Fibroblast of lung (primary cell): ENCODE results near the gene HCCS. TPM values are rescaled to one million over a fixed set of nuclear protein-coding genes. Genes with fewer than 3 reads are reported as not detected.
"Not testable (repeated sequence)": the region's sequence is repeated elsewhere in the genome, so short reads cannot be mapped to it uniquely, and the experiment has no call there.

Experiments
- DNase-seq, 2 donors: peaks; one replicate each; pipeline versions ENCODE4 v3.0.0 to v3.0.0-alpha.2; 2010; ENCODE audit warnings: low read depth in 2 of 2
- H2AFZ ChIP-seq: 2 replicates; pipeline ENCODE4 v1.5.1; 2012; ENCODE audit warnings: low read length, control low read depth, inconsistent platforms
- H3K27ac ChIP-seq: 2 replicates; pipeline ENCODE4 v1.5.1; 2011; ENCODE audit warnings: low read length, control low read depth; ENCODE audit not compliant: insufficient read depth
- H3K27me3 ChIP-seq: 2 replicates; pipeline ENCODE4 v1.5.1; 2011; ENCODE audit warnings: mild to moderate bottlenecking, low read length; ENCODE audit not compliant: control insufficient read depth, insufficient read depth
- H3K36me3 ChIP-seq: 2 replicates; pipeline ENCODE4 v1.5.1; 2011; ENCODE audit warnings: low read length; ENCODE audit not compliant: control insufficient read depth, insufficient read depth
- H3K4me1 ChIP-seq: 2 replicates; pipeline ENCODE4 v1.5.1; 2011; ENCODE audit warnings: low read length; ENCODE audit not compliant: control insufficient read depth, insufficient read depth; ENCODE audit errors: extremely low read depth
- H3K4me2 ChIP-seq: 2 replicates; pipeline ENCODE4 v1.5.1; 2011; ENCODE audit warnings: low read length, control low read depth; ENCODE audit not compliant: insufficient read depth; ENCODE audit errors: extremely low read depth
- H3K4me3 ChIP-seq, 4 experiments: fragments of 200-600 bp in 1 of 4; sonication (generic) in 1 of 4; replicated peaks in 1 of 4; 2 replicates each; pipeline ENCODE4 v1.5.1; 2011 to 2016; ENCODE audit warnings: low read length in 4 of 4, low read depth in 3 of 4, mild to moderate bottlenecking in 3 of 4, control low read depth in 2 of 4, inconsistent platforms in 1 of 4, mixed read lengths in 1 of 4; ENCODE audit not compliant: insufficient read depth in 1 of 4; ENCODE audit errors: control extremely low read depth in 1 of 4
- H3K79me2 ChIP-seq: 2 replicates; pipeline ENCODE4 v1.5.1; 2012; ENCODE audit warnings: mild to moderate bottlenecking, low read length, inconsistent platforms; ENCODE audit not compliant: control insufficient read depth, insufficient read depth
- H3K9ac ChIP-seq: 2 replicates; pipeline ENCODE4 v1.5.1; 2011; ENCODE audit warnings: mild to moderate bottlenecking, low read length, control low read depth; ENCODE audit not compliant: insufficient read depth
- H3K9me3 ChIP-seq: 2 replicates; pipeline ENCODE4 v1.5.1; 2012; ENCODE audit warnings: low read depth, low read length; ENCODE audit not compliant: control insufficient read depth, insufficient read depth
- H4K20me1 ChIP-seq: 2 replicates; pipeline ENCODE4 v1.5.1; 2011; ENCODE audit warnings: low read length; ENCODE audit not compliant: control insufficient read depth, insufficient read depth; ENCODE audit errors: extremely low read depth
- EZH2 ChIP-seq: IDR thresholded peaks from 2 replicates; pipeline ENCODE4 v1.5.1; 2012; ENCODE audit warnings: low read length, control low read depth, mild to moderate bottlenecking; ENCODE audit errors: missing control alignments
- polyA plus RNA-seq, 2 donors: library from polyadenylated mRNA; depleted of rRNA in 1 of 2; stranded (reverse) in 1 of 2; unstranded in 1 of 2; fragments of >200 nt; gene quantifications; 2 replicates each; pipeline ENCODE4 v1.2.1, GENCODE V29; 2011 to 2012; ENCODE audit warnings: missing spikeins in 1 of 2
- total RNA-seq: library from RNA; depleted of rRNA; stranded (reverse); fragments of >200 nt; gene quantifications from 2 replicates; pipeline ENCODE4 v1.2.1, GENCODE V29; 2014
- TF ChIP-seq, protein P1 (sequence below), 2 donors: IDR thresholded peaks in 1 of 2; conservative IDR thresholded peaks in 1 of 2; 1 replicate in 1 of 2; 2 replicates in 1 of 2; pipeline ENCODE4 v1.5.1; 2011 to 2012; ENCODE audit warnings: low read length in 2 of 2, control low read depth in 1 of 2, inconsistent platforms in 1 of 2, low read depth in 1 of 2, mild to moderate bottlenecking in 1 of 2

HCCS gene
- total and polyA plus RNA-seq, 2 donors (not counting 1 experiment from before 2014, with no cell fraction given): 22.0 to 38.3 TPM

- Histone ChIP-seq H4K20me1 (no peaks in the 10 kb centered on the region), H3K27ac (peak overlapping the region; percentile 12), H2AFZ (no peak overlapping the region), H3K4me1 (peaks cover 3% of the 10 kb centered on the region), H3K9ac (no peak overlapping the region), H3K4me3 (no peak overlapping the region), H3K79me2 (peaks cover 15% of the 10 kb centered on the region), H3K36me3 (peaks cover 3% of the 10 kb centered on the region), H3K27me3 (no peaks in the 10 kb centered on the region), H3K4me2 (no peak overlapping the region), H3K9me3 (no peaks in the 10 kb centered on the region)
- DNase-seq: peak in 1 of 2 donors; percentile 10
- no peak for TF ChIP-seq EZH2
- TF ChIP-seq, protein P1, sequence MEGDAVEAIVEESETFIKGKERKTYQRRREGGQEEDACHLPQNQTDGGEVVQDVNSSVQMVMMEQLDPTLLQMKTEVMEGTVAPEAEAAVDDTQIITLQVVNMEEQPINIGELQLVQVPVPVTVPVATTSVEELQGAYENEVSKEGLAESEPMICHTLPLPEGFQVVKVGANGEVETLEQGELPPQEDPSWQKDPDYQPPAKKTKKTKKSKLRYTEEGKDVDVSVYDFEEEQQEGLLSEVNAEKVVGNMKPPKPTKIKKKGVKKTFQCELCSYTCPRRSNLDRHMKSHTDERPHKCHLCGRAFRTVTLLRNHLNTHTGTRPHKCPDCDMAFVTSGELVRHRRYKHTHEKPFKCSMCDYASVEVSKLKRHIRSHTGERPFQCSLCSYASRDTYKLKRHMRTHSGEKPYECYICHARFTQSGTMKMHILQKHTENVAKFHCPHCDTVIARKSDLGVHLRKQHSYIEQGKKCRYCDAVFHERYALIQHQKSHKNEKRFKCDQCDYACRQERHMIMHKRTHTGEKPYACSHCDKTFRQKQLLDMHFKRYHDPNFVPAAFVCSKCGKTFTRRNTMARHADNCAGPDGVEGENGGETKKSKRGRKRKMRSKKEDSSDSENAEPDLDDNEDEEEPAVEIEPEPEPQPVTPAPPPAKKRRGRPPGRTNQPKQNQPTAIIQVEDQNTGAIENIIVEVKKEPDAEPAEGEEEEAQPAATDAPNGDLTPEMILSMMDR (conservative IDR thresholded peaks at IDR 0.05 in 1 of 2, IDR thresholded peaks at IDR 0.05 in 1 of 2; ENCODE audit: low read depth in 1 of 2, low read length in 2 of 2): no peak
These were observed 2.6 kb downstream of the HCCS start for GRCh38 chrX:11113731-11114130.

- H3K4me2 ChIP-seq: no peak overlapping the region
- H3K4me1 ChIP-seq: peaks cover 3% of the 10 kb centered on the region
- H4K20me1 ChIP-seq: no peaks in the 10 kb centered on the region
- peaks cover 3% of the 10 kb centered on the region for H3K79me2 ChIP-seq
- H3K4me3 ChIP-seq: no peak overlapping the region
- TF ChIP-seq EZH2: no peak
- TF ChIP-seq, protein P1 (conservative IDR thresholded peaks at IDR 0.05 in 1 of 2, IDR thresholded peaks at IDR 0.05 in 1 of 2; ENCODE audit: low read depth in 1 of 2, low read length in 2 of 2): no peak
- no peak overlapping the region for H2AFZ ChIP-seq
- H3K9ac ChIP-seq: no peak overlapping the region
- H3K27me3 ChIP-seq: no peaks in the 10 kb centered on the region
- peak in 1 of 2 donors; percentile 42 for DNase-seq
- no peaks in the 10 kb centered on the region for H3K9me3 ChIP-seq
- H3K36me3 ChIP-seq: peaks cover 5% of the 10 kb centered on the region
- H3K27ac ChIP-seq: no peak overlapping the region
These were observed 6.6 kb downstream of the HCCS start for GRCh38 chrX:11117745-11118144.

DNA sequence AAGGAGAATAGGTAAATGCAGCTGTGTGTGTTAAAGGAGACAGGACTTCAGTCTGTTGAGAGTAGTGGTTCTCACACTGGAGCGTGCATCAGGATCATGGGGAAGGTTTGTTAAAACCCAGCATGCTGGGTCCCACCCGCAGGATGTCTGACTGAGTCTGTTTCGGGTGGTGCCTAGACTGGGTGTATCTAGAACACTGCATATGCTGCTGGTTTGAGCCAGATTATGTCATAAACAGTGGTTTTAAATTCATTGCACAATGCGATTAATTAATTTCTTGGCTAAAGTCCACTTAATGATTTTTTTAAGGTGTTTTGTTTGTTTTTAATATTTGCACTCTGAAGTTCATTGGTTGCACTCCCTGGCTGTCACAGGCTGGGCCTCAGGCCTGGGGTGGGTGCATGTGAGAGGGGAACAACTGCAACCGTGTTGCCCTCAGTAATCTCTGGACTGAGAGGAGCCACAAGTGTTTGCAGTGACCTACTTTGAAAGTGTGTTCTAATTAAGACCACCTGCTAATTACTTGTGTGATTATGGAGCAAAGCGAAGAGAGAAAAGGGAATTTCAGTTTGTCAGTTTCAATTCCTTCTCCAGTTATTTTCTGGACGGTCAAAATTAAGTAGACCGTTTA lies 8.3 kb downstream of the HCCS start:
- Histone ChIP-seq H3K79me2 (no peaks in the 10 kb centered on the region), H4K20me1 (no peaks in the 10 kb centered on the region), H3K9ac (no peak overlapping the region), H3K4me1 (no peaks in the 10 kb centered on the region), H3K9me3 (no peaks in the 10 kb centered on the region), H3K4me3 (no peak overlapping the region), H3K36me3 (peaks cover 5% of the 10 kb centered on the region), H3K27ac (no peak overlapping the region), H3K27me3 (no peaks in the 10 kb centered on the region), H3K4me2 (no peak overlapping the region), H2AFZ (no peak overlapping the region)
- TF ChIP-seq EZH2: no peak
- no peak for DNase-seq

DNA sequence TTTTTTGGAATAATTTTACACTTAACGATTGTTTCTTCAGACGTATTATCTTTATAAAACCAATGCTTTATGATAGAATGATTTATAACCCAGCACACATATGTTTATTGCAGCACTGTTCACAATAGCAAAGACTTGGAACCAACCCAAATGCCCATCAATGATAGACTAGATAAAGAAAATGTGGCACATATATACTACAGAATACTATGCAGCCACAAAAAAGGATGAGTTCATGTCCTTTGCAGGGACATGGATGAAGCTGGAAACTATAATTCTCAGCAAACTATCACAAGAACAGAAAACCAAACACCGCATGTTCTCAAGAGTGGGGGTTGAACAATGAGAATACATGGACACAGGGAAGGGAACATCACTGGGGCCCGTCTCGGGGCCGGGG lies 12.0 kb downstream of the HCCS start:
- not testable (repeated sequence) for H3K36me3 ChIP-seq, H3K27me3 ChIP-seq, H3K4me1 ChIP-seq, H3K27ac ChIP-seq, H3K9me3 ChIP-seq, H3K79me2 ChIP-seq, DNase-seq, H3K4me3 ChIP-seq, H2AFZ ChIP-seq, H4K20me1 ChIP-seq, H3K9ac ChIP-seq, H3K4me2 ChIP-seq
